ENCODE data around the gene EZH1. TPM values are rescaled to one million over a fixed set of nuclear protein-coding genes. Genes with fewer than 3 reads are reported as not detected.

Gene EZH1
- total and polyA plus RNA-seq, 10 of the 15 experiments (the other 5 are each of a cell fraction or from before 2014, with no cell fraction given): 6.1 to 43.3 (median 16.8) TPM

GRCh38 chr17:42694524-42694923, 50.3 kb downstream of the EZH1 start:
- no peaks in the 10 kb centered on the region for H4K20me1 ChIP-seq (ENCODE audit: control insufficient read depth, insufficient read depth)
- H3K4me1 ChIP-seq (ENCODE audit: control insufficient read depth, insufficient read depth, low read length): no peaks in the 10 kb centered on the region
- ChIA-PET RAD21 (ENCODE audit: unreplicated experiment) (no interaction called here), SMC1A (ENCODE audit: uncharacterized antibody, unreplicated experiment) (no interaction called here), POLR2A (interaction anchor here (0.7 to 1.2 kb wide), 2 partner anchors 11 to 108 kb away, joined by 4 to 6 read pairs; no protein-coding TSS in a partner anchor), CTCF (interaction anchor here (2.4 kb wide), 1 partner anchor 14 kb away, joined by 7 read pairs; no protein-coding TSS in a partner anchor)
- H3K79me2 ChIP-seq (ENCODE audit: control insufficient read depth, insufficient read depth, low read length): no peaks in the 10 kb centered on the region
- FAIRE-seq (no peak), ATAC-seq (no peak), DNase-seq (ENCODE audit: low read depth, low spot score) (no peak)
- BruUV-seq (replicated peaks): no TSS peak
- H3K4me3 ChIP-seq: no peak overlapping the region
- no peak overlapping the region for H2AFZ ChIP-seq (ENCODE audit: control insufficient read depth, low read depth, low read length)
- 81% methylated on average over 3 of the region's 3 CpGs for WGBS (ENCODE audit: insufficient coverage, insufficient replicate concordance, low lambda C conversion rate, missing lambda C conversion rate)
- no peak overlapping the region for H3K9ac ChIP-seq (ENCODE audit: control insufficient read depth, insufficient read depth, low read length)
- no peaks in the 10 kb centered on the region for H3K9me3 ChIP-seq (replicated peaks; ENCODE audit: control insufficient read depth, insufficient read depth, low read length)
- in situ Hi-C loops (cut with MboI) (no loop called here), intact Hi-C loops (cut with micrococcal nuclease; ENCODE audit: unreplicated experiment) (no loop called here)
- H3K36me3 ChIP-seq (ENCODE audit: control insufficient read depth in 2 of 2, insufficient read depth in 2 of 2, low read length in 1 of 2): peaks cover 20 to 32% of the 10 kb centered on the region in 2 experiments
- H3K4me2 ChIP-seq (ENCODE audit: control insufficient read depth, insufficient read depth): no peak overlapping the region
- TF ChIP-seq RFX5 (IDR thresholded peaks at IDR 0.05; ENCODE audit: low read depth, low read length) (no peak), BMI1 (IDR thresholded peaks at IDR 0.05; ENCODE audit: borderline replicate concordance) (no peak), ZBTB40 (IDR thresholded peaks at IDR 0.05; ENCODE audit: borderline replicate concordance) (no peak), TARDBP (IDR thresholded peaks at IDR 0.05; ENCODE audit: borderline replicate concordance) (no peak), POLR2AphosphoS5 (IDR thresholded peaks at IDR 0.05; ENCODE audit: low read length) (no peak), USF1 (IDR thresholded peaks at IDR 0.05; ENCODE audit: borderline replicate concordance, extremely low read length, insufficient read depth, low read depth, low read length) (no peak), ZNF274 (IDR thresholded peaks at IDR 0.05; ENCODE audit: insufficient read depth, insufficient read length) (no peak), LARP7 (IDR thresholded peaks at IDR 0.05) (no peak), YY1 (IDR thresholded peaks at IDR 0.05; ENCODE audit: low read depth, low read length) (no peak), NFYA (IDR thresholded peaks at IDR 0.05; ENCODE audit: borderline replicate concordance, low read depth, low read length) (no peak), ZBED1 (IDR thresholded peaks at IDR 0.05; ENCODE audit: borderline replicate concordance) (no peak), KDM1A (IDR thresholded peaks at IDR 0.05; ENCODE audit: borderline replicate concordance) (no peak), CEBPB (IDR thresholded peaks at IDR 0.05; ENCODE audit: borderline replicate concordance in 1 of 2, low read depth in 2 of 2, low read length in 2 of 2) (no peak), SREBF2 (IDR thresholded peaks at IDR 0.05; ENCODE audit: low read length) (no peak), RELB (IDR thresholded peaks at IDR 0.05; ENCODE audit: low read depth) (no peak), SMAD1 (IDR thresholded peaks at IDR 0.05; ENCODE audit: low read depth, partially characterized antibody) (no peak), SKIL (IDR thresholded peaks at IDR 0.05; ENCODE audit: low read depth, poor library complexity, severe bottlenecking) (no peak), IKZF1 (conservative IDR thresholded peaks at IDR 0.05) (no peak)
- H3K27ac ChIP-seq (ENCODE audit: control insufficient read depth, insufficient read depth): no peak overlapping the region
- no peaks in the 10 kb centered on the region for H3K27me3 ChIP-seq (replicated peaks in 1 of 2; ENCODE audit: control insufficient read depth in 2 of 2, insufficient read depth in 2 of 2, low read length in 1 of 2)

Data from GM12878 (cell line).